Karpas-422 (cell line): ENCODE results near the gene TJP1. TPM values are rescaled to one million over a fixed set of nuclear protein-coding genes. Genes with fewer than 3 reads are reported as not detected.
"Not testable (repeated sequence)": the region's sequence is repeated elsewhere in the genome, so short reads cannot be mapped to it uniquely, and the experiment has no call there.

Experiments
- DNase-seq: peaks from one replicate; pipeline ENCODE4 v3.0.0-alpha.2; 2015
- H2AFZ ChIP-seq: fragments of 200-600 bp; sonication (generic); 2 replicates; pipeline ENCODE4 v1.6.1; 2014; ENCODE audit warnings: antibody characterized with exemption, low read length, mixed read lengths
- H3K27ac ChIP-seq: fragments of 200-600 bp; sonication (generic); 2 replicates; pipeline ENCODE4 v1.5.1; 2014; ENCODE audit warnings: mild to moderate bottlenecking, low read length, moderate library complexity
- H3K27me3 ChIP-seq: fragments of 200-600 bp; sonication (generic); 2 replicates; pipeline ENCODE4 v1.6.1; 2014; ENCODE audit warnings: low read length, mixed read lengths
- H3K36me3 ChIP-seq: fragments of 200-600 bp; sonication (generic); 2 replicates; pipeline ENCODE4 v1.6.1; 2014; ENCODE audit warnings: low read length, mixed read lengths; ENCODE audit not compliant: insufficient read depth
- H3K4me1 ChIP-seq: fragments of 200-600 bp; sonication (generic); 2 replicates; pipeline ENCODE4 v1.6.1; 2014; ENCODE audit warnings: mild to moderate bottlenecking, low read length, mixed read lengths
- H3K4me2 ChIP-seq: fragments of 200-600 bp; sonication (generic); 2 replicates; pipeline ENCODE4 v1.6.1; 2014; ENCODE audit warnings: low read length, low read depth, mild to moderate bottlenecking; ENCODE audit not compliant: poor library complexity, severe bottlenecking
- H3K4me3 ChIP-seq: fragments of 200-600 bp; sonication (generic); 2 replicates; pipeline ENCODE4 v1.5.1; 2014; ENCODE audit warnings: mild to moderate bottlenecking, antibody characterized with exemption, low read length, mixed read lengths
- H3K79me2 ChIP-seq: fragments of 200-600 bp; sonication (generic); 2 replicates; pipeline ENCODE4 v1.6.1; 2014; ENCODE audit warnings: mild to moderate bottlenecking, low read length, mixed read lengths
- H3K9ac ChIP-seq: fragments of 200-600 bp; sonication (generic); 2 replicates; pipeline ENCODE4 v1.6.0; 2014; ENCODE audit warnings: low read length
- H3K9me2 ChIP-seq: fragments of 200-600 bp; sonication (generic), shearing (Covaris generic); replicated peaks from 2 replicates; pipeline ENCODE4 v1.6.0; 2014; ENCODE audit warnings: mild to moderate bottlenecking, low read length, moderate library complexity; ENCODE audit not compliant: insufficient read depth
- H3K9me3 ChIP-seq: fragments of 300-700, 200-600 bp; sonication (generic); 2 replicates; pipeline ENCODE4 v1.6.1; 2014; ENCODE audit warnings: low read length, mixed read lengths
- H4K20me1 ChIP-seq: fragments of 200-600 bp; sonication (generic); 2 replicates; pipeline ENCODE4 v1.6.1; 2014; ENCODE audit warnings: mild to moderate bottlenecking, antibody characterized with exemption, low read length, low read depth; ENCODE audit not compliant: insufficient read depth
- total RNA-seq: library from RNA; depleted of rRNA; stranded (reverse); fragments of >200 nt; shearing (Covaris generic); gene quantifications from 2 replicates; pipeline ENCODE4 v1.2.3, GENCODE V29; 2014; ENCODE audit warnings: low replicate concordance

Gene TJP1
- total RNA-seq, 1 experiment from 2014 or later = not detected

DNA sequence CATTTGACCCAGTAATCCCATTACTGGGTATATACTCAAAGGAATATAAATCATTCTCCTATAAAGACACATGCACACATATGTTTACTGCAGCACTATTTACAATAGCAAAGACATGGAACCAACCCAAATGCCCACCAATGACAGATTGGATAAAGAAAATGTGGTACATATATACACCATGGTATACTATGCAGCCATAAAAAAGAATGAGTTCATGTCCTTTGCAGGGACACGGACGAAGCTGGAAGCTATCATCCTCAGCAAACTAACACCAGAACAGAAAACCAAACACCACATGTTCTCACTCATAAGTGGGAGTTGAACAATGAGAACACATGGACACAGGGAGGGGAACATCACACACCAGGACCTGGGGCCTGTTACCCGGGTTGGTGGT, 4.8 kb downstream of the TJP1 start:
- H3K4me1 ChIP-seq, H3K4me2 ChIP-seq, H3K9me3 ChIP-seq, DNase-seq, H3K27ac ChIP-seq, H3K27me3 ChIP-seq, H2AFZ ChIP-seq, H3K9ac ChIP-seq, H4K20me1 ChIP-seq, H3K36me3 ChIP-seq, H3K9me2 ChIP-seq, H3K79me2 ChIP-seq, H3K4me3 ChIP-seq: not testable (repeated sequence)

DNA sequence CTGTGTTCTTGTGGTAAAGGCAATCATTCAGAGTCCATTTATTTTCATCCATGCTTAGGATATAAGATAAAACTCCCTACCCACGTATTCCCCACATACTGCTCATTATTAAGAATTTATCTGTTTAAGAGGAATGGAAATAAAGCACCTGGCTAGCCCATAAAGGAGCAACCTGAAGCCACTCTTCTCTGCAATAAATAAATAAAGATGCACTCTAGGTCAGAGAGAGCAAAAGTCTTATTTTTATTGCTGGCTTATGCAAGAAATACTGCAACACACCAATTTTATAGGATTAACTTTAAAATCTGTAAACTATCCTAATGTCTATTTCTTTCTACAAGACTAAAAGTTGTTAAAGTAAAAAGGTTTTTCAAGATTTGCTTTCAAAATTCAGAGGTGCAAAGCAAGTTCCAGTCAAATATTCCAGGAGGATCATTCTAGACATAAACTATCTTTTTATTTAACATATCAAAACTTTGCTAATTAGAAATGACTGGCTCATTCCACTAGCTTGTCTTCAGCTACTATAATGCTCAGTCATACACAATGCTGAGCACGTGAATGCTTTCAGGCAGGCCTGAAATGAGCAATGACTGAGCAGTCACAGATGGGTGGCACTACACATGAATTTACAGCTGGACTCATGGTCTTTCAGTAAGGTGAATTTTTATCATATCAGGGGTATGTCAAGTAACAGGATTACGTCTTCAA, 7.1 kb downstream of the TJP1 start:
- Histone ChIP-seq H3K79me2 (no peaks in the 10 kb centered on the region), H3K9ac (no peak overlapping the region), H3K27me3 (no peaks in the 10 kb centered on the region), H3K36me3 (no peaks in the 10 kb centered on the region), H3K27ac (no peak overlapping the region), H3K4me1 (no peaks in the 10 kb centered on the region), H3K4me3 (no peak overlapping the region), H4K20me1 (no peaks in the 10 kb centered on the region), H3K4me2 (no peak overlapping the region), H3K9me2 (no peaks in the 10 kb centered on the region), H2AFZ (no peak overlapping the region), H3K9me3 (peaks cover 9% of the 10 kb centered on the region; the same call in 1 of the 2 replicates)
- no peak for DNase-seq

DNA sequence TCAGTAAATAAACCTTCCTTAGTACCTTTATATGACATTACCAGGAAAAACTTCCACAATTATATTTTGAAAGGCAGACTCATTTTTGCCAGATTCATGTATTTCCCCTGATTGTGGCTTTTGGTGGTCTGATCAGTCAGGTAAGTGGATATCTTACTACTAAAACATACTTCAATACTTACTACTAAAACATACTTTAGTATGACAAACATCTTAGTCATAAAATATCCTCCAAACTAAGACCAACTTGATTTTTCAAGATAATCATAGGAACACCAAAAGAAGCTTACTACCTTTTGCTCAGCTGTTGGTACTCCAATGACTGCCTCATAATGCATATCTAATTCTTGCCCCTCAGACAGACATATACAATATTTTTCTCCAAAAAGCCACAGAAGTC, 9.3 kb downstream of the TJP1 start:
- H3K9me3 ChIP-seq = peaks cover 12% of the 10 kb centered on the region; the same call in 1 of the 2 replicates
- no peak overlapping the region for H2AFZ ChIP-seq
- H3K4me2 ChIP-seq = no peak overlapping the region
- H4K20me1 ChIP-seq = no peaks in the 10 kb centered on the region
- no peaks in the 10 kb centered on the region for H3K9me2 ChIP-seq
- no peak overlapping the region for H3K4me3 ChIP-seq
- H3K4me1 ChIP-seq = no peaks in the 10 kb centered on the region
- no peaks in the 10 kb centered on the region for H3K79me2 ChIP-seq
- H3K36me3 ChIP-seq = no peaks in the 10 kb centered on the region
- DNase-seq = no peak
- no peak overlapping the region for H3K27ac ChIP-seq
- H3K9ac ChIP-seq = no peak overlapping the region
- no peaks in the 10 kb centered on the region for H3K27me3 ChIP-seq

DNA sequence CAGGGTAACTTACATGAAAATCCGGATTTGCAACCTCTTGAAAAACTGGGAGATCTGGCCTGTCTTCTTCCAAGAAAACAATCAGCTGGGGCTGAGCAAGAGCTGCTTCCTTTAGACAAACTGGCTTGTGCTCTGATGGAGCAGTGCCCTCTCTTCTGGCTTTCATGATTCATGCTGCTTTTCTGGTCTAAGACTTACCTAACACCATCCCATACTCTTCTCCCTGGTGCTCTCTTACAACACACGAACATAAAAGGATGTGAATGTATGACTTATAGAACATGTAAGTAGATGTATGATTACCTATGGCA, 9.9 kb downstream of the TJP1 start:
- Histone ChIP-seq H3K4me1 (no peaks in the 10 kb centered on the region), H3K4me2 (no peak overlapping the region), H3K9me3 (peaks cover 12% of the 10 kb centered on the region; the same call in 1 of the 2 replicates), H3K36me3 (no peaks in the 10 kb centered on the region), H3K27ac (no peak overlapping the region), H4K20me1 (no peaks in the 10 kb centered on the region), H3K27me3 (no peaks in the 10 kb centered on the region), H2AFZ (no peak overlapping the region), H3K79me2 (no peaks in the 10 kb centered on the region), H3K4me3 (no peak overlapping the region), H3K9ac (no peak overlapping the region), H3K9me2 (no peaks in the 10 kb centered on the region)
- no peak for DNase-seq

DNA sequence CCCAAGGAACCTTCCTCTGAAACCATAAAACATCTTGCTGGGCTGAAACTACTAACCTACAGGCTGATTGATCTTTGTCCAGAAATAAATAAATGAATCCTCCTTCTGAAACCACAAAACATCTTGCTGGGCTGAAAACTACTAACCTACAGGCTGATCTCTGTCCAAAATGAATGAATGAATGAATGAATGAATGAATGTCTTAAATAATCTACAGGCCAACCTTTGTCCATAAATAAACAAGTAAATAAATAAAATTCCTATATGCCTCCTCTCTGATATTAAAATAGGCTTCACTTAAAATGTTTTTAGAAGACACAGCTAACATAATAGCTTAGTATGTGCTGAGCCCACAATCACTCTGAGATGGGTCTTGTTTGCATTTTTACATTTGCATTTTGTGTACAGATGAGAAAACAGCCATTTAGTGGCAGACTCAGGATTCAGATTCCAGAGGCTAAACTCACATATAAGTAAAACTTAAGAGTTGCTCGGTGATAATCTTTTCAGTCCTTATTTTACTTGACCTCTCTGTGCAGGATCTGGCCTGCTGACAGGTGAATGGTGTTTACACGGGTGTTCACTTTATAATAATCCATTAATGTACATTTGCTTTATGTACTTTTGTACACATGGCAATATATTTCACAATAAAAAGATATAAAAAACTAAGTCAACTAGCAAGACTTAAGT, 10.4 kb downstream of the TJP1 start:
- H2AFZ ChIP-seq = no peak overlapping the region

DNA sequence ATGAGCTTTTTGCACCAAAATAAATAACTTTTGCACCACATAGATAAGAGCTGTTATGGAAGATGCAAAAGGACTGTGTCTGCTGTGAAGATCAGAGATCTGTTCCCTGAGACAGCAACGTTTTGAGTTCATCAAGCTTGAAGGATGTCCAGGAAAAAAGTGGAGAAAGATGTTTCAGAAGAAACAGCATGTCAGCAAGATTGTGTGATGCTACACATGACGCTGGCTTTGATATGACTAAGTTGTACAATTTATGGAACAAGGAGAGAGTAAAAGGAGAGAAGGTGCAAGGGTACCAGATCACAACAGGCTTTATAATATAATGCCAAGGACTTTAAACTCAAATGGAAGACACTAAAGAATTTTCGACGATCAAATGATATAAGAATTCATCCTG, 16.6 kb downstream of the TJP1 start:
- H3K4me1 ChIP-seq = no peaks in the 10 kb centered on the region
- no peak overlapping the region for H3K27ac ChIP-seq
- H3K27me3 ChIP-seq = no peaks in the 10 kb centered on the region
- H3K9ac ChIP-seq = no peak overlapping the region
- no peak overlapping the region for H3K4me3 ChIP-seq
- H4K20me1 ChIP-seq = no peaks in the 10 kb centered on the region
- no peak overlapping the region for H3K4me2 ChIP-seq
- no peak overlapping the region for H2AFZ ChIP-seq
- H3K79me2 ChIP-seq = no peaks in the 10 kb centered on the region
- no peaks in the 10 kb centered on the region for H3K36me3 ChIP-seq
- no peak for DNase-seq
- peaks cover 14% of the 10 kb centered on the region; the same call in 1 of the 2 replicates for H3K9me3 ChIP-seq
- H3K9me2 ChIP-seq = no peaks in the 10 kb centered on the region

More for the DNA sequence above, 10.4 kb downstream of the TJP1 start:
- H3K9ac ChIP-seq = no peak overlapping the region
- H3K79me2 ChIP-seq = no peaks in the 10 kb centered on the region
- no peak overlapping the region for H3K4me2 ChIP-seq
- no peaks in the 10 kb centered on the region for H3K36me3 ChIP-seq
- H3K27ac ChIP-seq = no peak overlapping the region
- H3K9me2 ChIP-seq = no peaks in the 10 kb centered on the region
- peaks cover 12% of the 10 kb centered on the region; the same call in 1 of the 2 replicates for H3K9me3 ChIP-seq
- H3K4me1 ChIP-seq = no peaks in the 10 kb centered on the region
- H4K20me1 ChIP-seq = no peaks in the 10 kb centered on the region
- H3K4me3 ChIP-seq = no peak overlapping the region
- no peak for DNase-seq
- H3K27me3 ChIP-seq = no peaks in the 10 kb centered on the region

DNA sequence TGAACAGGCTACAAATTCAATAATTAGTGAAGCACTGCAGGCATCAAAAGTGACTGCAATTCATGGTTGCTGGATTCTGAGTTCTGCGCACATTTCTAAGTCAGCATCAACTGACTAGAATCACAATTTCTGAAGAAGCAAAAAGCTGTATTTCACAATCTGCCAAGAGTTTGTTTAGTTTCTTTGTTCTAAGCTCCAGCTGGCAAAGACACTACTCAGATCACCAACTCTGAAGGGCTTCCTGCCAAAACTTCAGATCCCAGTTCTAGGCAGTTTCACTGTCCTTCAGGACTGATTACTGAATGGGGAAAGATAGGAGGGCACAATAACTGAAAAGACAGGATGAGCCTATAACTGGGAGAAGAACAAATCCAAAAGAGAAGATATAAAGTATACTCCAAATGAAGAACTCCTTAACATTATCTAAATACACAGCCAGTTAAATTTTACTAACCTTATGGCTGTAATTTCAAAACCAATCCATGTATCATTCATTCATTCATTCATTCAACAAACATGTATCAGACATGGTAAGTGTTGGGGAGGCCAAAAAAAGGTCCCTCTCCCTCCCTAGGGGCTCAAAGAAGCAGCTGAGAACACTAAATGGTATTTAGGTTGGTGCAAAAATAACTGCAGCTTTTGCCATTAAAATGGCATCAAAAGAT, 17.1 kb downstream of the TJP1 start:
- Histone ChIP-seq H3K9me3 (peaks cover 17% of the 10 kb centered on the region; the same call in 1 of the 2 replicates), H3K4me3 (no peak overlapping the region), H3K4me1 (no peaks in the 10 kb centered on the region), H2AFZ (no peak overlapping the region), H3K27me3 (no peaks in the 10 kb centered on the region), H3K79me2 (no peaks in the 10 kb centered on the region), H3K4me2 (no peak overlapping the region), H3K27ac (no peak overlapping the region), H3K9me2 (no peaks in the 10 kb centered on the region), H3K36me3 (no peaks in the 10 kb centered on the region), H4K20me1 (no peaks in the 10 kb centered on the region), H3K9ac (no peak overlapping the region)
- no peak for DNase-seq

DNA sequence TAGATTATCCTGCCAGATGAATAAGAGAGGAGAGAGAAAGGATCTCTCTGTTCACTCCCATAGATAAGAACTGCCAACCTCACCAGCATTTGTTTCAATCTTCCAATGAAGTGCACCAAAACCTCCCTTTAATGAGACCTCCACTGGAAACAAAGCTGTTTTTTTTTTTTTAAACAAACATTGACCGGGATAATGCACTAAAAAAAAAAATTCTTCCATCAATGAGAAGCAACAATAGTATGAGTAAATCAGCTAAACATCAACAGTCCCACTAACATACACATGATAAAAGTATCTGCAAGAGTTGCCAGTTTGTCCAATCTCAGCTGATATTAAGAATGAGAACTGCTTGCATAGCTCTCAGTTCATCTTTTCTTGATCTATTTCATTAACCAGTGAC, 19.9 kb downstream of the TJP1 start:
- Histone ChIP-seq H3K9me3 (peaks cover 21% of the 10 kb centered on the region; the same call in 1 of the 2 replicates), H4K20me1 (no peaks in the 10 kb centered on the region)

More for the DNA sequence above, 19.9 kb downstream of the TJP1 start:
- no peaks in the 10 kb centered on the region for H3K9me2 ChIP-seq
- H3K4me2 ChIP-seq = no peak overlapping the region
- no peaks in the 10 kb centered on the region for H3K27me3 ChIP-seq
- no peaks in the 10 kb centered on the region for H3K36me3 ChIP-seq
- no peak overlapping the region for H3K4me3 ChIP-seq
- H3K27ac ChIP-seq = no peak overlapping the region
- no peak for DNase-seq
- H3K4me1 ChIP-seq = no peaks in the 10 kb centered on the region
- no peak overlapping the region for H3K9ac ChIP-seq
- H2AFZ ChIP-seq = no peak overlapping the region
- no peaks in the 10 kb centered on the region for H3K79me2 ChIP-seq
